Measurements from ENCODE around the gene RAB40B. TPM values are rescaled to one million over a fixed set of nuclear protein-coding genes. Genes with fewer than 3 reads are reported as not detected.
A peak's percentile ranks its signal among the peaks of the same experiment; 100 is the strongest.

RAB40B gene
- total and polyA plus RNA-seq, 2 of the 13 experiments (the other 11 are each of a cell fraction or from before 2014, with no cell fraction given) = 6.2 to 6.5 TPM

GRCh38 chr17:82636626-82637598 is 61.6 kb downstream of the RAB40B start (continued):
- TF ChIP-seq FOXM1 (CRISPR knock-in tag; IDR thresholded peaks at IDR 0.05) (no peak), ZNF17 (CRISPR knock-in tag; IDR thresholded peaks at IDR 0.05) (no peak), ARID4A (CRISPR knock-in tag; IDR thresholded peaks at IDR 0.05; ENCODE audit: borderline replicate concordance) (peak; percentile 71), BATF2 (CRISPR knock-in tag; IDR thresholded peaks at IDR 0.05) (no peak), ZNF296 (CRISPR knock-in tag; conservative IDR thresholded peaks at IDR 0.05) (no peak), MYPOP (CRISPR knock-in tag; IDR thresholded peaks at IDR 0.05) (no peak), MIER2 (CRISPR knock-in tag; IDR thresholded peaks at IDR 0.05) (no peak), FOXK2 (IDR thresholded peaks at IDR 0.05) (peak; percentile 59; the same call in 1 of the 2 replicates)
